ENCODE data around the gene VPS33A. TPM values are rescaled to one million over a fixed set of nuclear protein-coding genes. Genes with fewer than 3 reads are reported as not detected.
A peak's percentile ranks its signal among the peaks of the same experiment; 100 is the strongest.

The VPS33A gene
- total and polyA plus RNA-seq, 2 of the 13 experiments (the other 11 are each of a cell fraction or from before 2014, with no cell fraction given): 11.0 to 43.6 TPM

DNA sequence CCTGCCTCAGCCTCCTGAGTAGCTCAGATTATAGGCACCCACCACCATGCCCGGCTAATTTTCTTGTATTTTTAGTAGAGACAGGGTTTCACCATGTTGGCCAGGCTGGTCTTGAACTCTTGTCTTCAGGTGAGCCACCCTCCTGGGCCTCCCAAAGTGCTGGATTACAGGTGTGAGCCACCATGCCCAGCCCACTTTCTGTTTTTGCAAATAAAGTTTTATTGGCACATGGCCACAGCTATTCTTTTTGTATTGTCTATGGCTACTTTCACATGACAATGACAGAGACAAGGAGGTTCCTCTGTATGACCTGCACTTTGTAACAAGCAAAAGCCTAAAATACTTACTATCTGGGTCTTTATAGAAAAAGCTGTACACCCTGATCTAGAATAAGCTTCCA, 20.7 kb downstream of the VPS33A start:
- H3K4me3 ChIP-seq (replicated peaks in 1 of 3; ENCODE audit: insufficient read depth in 1 of 3, low read depth in 2 of 3, low read length in 3 of 3): no peak overlapping the region
- intact Hi-C loops (cut with micrococcal nuclease; ENCODE audit: unreplicated experiment): no loop called here
- no peak overlapping the region for H3K4me2 ChIP-seq (ENCODE audit: low read depth, low read length)
- CTCF ChIA-PET (ENCODE audit: low intra/inter-chr PET ratio, low total read pairs): no interaction called here
- BruUV-seq (replicated peaks): no TSS peak
- no peak for TF ChIP-seq KLF6 (CRISPR knock-in tag; IDR thresholded peaks at IDR 0.05)
- TF ChIP-seq, protein P1, sequence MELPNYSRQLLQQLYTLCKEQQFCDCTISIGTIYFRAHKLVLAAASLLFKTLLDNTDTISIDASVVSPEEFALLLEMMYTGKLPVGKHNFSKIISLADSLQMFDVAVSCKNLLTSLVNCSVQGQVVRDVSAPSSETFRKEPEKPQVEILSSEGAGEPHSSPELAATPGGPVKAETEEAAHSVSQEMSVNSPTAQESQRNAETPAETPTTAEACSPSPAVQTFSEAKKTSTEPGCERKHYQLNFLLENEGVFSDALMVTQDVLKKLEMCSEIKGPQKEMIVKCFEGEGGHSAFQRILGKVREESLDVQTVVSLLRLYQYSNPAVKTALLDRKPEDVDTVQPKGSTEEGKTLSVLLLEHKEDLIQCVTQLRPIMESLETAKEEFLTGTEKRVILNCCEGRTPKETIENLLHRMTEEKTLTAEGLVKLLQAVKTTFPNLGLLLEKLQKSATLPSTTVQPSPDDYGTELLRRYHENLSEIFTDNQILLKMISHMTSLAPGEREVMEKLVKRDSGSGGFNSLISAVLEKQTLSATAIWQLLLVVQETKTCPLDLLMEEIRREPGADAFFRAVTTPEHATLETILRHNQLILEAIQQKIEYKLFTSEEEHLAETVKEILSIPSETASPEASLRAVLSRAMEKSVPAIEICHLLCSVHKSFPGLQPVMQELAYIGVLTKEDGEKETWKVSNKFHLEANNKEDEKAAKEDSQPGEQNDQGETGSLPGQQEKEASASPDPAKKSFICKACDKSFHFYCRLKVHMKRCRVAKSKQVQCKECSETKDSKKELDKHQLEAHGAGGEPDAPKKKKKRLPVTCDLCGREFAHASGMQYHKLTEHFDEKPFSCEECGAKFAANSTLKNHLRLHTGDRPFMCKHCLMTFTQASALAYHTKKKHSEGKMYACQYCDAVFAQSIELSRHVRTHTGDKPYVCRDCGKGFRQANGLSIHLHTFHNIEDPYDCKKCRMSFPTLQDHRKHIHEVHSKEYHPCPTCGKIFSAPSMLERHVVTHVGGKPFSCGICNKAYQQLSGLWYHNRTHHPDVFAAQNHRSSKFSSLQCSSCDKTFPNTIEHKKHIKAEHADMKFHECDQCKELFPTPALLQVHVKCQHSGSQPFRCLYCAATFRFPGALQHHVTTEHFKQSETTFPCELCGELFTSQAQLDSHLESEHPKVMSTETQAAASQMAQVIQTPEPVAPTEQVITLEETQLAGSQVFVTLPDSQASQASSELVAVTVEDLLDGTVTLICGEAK (IDR thresholded peaks at IDR 0.05): no peak
- TF ChIP-seq, protein P1 (CRISPR knock-in tag; IDR thresholded peaks at IDR 0.05): peak; percentile 93
- TF ChIP-seq ZNF670 (CRISPR knock-in tag; IDR thresholded peaks at IDR 0.05; ENCODE audit: borderline replicate concordance): no peak
- no peak for TF ChIP-seq ISX (CRISPR knock-in tag; conservative IDR thresholded peaks at IDR 0.05)
- no peaks in the 10 kb centered on the region for H3K79me2 ChIP-seq (ENCODE audit: insufficient read depth, low read length)
- ATAC-seq (no peak), FAIRE-seq (no peak), DNase-seq (ENCODE audit: low spot score) (no peak)
- H3K27me3 ChIP-seq (ENCODE audit: control insufficient read depth in 1 of 2, insufficient read depth in 2 of 2, low read length in 2 of 2): no peaks in the 10 kb centered on the region
- H3K36me3 ChIP-seq (replicated peaks in 1 of 2; ENCODE audit: control insufficient read depth in 1 of 2, insufficient read depth in 2 of 2, low read length in 2 of 2): peaks cover under 1 to 39% of the 10 kb centered on the region in 2 experiments; a peak in 4 of 5 replicates
- WGBS (ENCODE audit: low lambda C conversion rate): 95% methylated on average over 1 of the region's 1 CpG
- no peak overlapping the region for H2AFZ ChIP-seq (ENCODE audit: low read length)
- in situ Hi-C loops (cut with HindIII; ENCODE audit: extremely low pct_ligation_motif_present, low pct_unique_long_range_greater_than_20kb): no loop called here
- POLR2A ChIA-PET: no interaction called here
- H3K9me3 ChIP-seq (ENCODE audit: low read length): no peaks in the 10 kb centered on the region
- no peak overlapping the region for H3K9ac ChIP-seq (ENCODE audit: insufficient read depth, low read depth, low read length)
- H3K4me1 ChIP-seq (ENCODE audit: insufficient read depth, low read length): no peaks in the 10 kb centered on the region
- no peak overlapping the region for H3K27ac ChIP-seq (ENCODE audit: extremely low read length, insufficient read depth, low read length)
- H4K20me1 ChIP-seq (ENCODE audit: insufficient read depth, low read length): no peaks in the 10 kb centered on the region

All from HepG2 (cell line).